D721Med (cell line): ENCODE results near the gene SPACA6.
"Not testable (repeated sequence)": the region's sequence is repeated elsewhere in the genome, so short reads cannot be mapped to it uniquely, and the experiment has no call there.

ENCODE experiments used
- DNase-seq: peaks from one replicate; pipeline ENCODE4 v3.0.0; 2011; ENCODE audit warnings: low spot score; ENCODE audit not compliant: insufficient read length
- FAIRE-seq: peaks from 2 replicates; lab custom pipeline; 2011; peaks lifted over from hg19 to GRCh38; lab: Jason Lieb, UNC
- TF ChIP-seq, protein P1 (sequence below): IDR thresholded peaks from 2 replicates; pipeline ENCODE4 v1.5.1; 2012; ENCODE audit warnings: mild to moderate bottlenecking, control low read depth; ENCODE audit not compliant: insufficient read depth; ENCODE audit errors: missing control alignments

SPACA6 gene, protein sequence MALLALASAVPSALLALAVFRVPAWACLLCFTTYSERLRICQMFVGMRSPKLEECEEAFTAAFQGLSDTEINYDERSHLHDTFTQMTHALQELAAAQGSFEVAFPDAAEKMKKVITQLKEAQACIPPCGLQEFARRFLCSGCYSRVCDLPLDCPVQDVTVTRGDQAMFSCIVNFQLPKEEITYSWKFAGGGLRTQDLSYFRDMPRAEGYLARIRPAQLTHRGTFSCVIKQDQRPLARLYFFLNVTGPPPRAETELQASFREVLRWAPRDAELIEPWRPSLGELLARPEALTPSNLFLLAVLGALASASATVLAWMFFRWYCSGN

DNA sequence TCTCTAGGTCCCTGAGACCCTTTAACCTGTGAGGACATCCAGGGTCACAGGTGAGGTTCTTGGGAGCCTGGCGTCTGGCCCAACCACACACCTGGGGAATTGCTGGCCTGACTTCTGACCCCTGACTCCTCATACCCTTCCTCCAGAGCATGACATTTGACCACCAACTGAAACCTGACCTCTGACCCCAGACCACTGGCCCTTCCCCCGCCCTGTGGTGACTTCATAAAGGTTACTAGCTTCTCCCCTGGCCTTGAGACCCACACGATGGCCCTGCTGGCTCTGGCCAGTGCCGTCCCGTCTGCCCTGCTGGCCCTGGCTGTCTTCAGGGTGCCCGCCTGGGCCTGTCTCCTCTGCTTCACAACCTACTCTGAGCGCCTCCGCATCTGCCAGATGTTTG, at the start of gene SPACA6:
Gene SPACA6 (plus strand): TSS at position 71 of the 400 bp plus-strand sequence. CDS start 197 bp downstream, at position 268.
- TF ChIP-seq, protein P1, sequence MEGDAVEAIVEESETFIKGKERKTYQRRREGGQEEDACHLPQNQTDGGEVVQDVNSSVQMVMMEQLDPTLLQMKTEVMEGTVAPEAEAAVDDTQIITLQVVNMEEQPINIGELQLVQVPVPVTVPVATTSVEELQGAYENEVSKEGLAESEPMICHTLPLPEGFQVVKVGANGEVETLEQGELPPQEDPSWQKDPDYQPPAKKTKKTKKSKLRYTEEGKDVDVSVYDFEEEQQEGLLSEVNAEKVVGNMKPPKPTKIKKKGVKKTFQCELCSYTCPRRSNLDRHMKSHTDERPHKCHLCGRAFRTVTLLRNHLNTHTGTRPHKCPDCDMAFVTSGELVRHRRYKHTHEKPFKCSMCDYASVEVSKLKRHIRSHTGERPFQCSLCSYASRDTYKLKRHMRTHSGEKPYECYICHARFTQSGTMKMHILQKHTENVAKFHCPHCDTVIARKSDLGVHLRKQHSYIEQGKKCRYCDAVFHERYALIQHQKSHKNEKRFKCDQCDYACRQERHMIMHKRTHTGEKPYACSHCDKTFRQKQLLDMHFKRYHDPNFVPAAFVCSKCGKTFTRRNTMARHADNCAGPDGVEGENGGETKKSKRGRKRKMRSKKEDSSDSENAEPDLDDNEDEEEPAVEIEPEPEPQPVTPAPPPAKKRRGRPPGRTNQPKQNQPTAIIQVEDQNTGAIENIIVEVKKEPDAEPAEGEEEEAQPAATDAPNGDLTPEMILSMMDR, result no peak
- no peak for FAIRE-seq

DNA sequence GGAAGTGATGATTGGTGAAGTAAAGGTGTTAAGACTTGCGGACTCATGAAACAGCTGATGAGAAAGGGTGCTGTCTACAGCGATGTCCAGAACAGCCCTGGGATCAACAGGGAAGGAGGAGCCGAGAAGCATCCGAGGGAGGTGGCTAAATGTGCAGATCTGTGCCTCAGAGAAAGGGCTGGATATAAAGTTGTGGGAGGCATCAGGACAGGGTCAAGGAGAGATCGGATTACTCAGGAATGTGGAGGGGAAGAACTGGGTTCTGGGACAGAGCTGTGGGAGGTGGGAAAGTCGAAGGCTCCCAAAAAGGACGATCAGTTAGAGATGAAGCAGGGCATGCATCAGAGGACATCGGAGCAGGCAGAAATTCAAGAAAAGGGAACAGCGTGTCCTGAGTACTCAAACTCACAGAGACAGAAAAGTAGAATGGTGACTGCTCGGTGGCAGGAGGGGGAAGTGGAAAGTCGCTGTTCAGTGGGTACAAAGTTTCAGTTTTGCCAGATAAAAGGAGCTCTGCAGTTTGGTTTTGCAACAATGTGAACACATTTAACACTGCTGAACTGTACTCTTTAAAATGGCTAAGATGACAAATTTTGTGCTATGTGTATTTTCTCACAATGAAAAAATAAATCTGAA, 48.4 kb upstream of the SPACA6 start:
- DNase-seq (no peak), FAIRE-seq (no peak)
- TF ChIP-seq, protein P1, result no peak

More for the DNA sequence above, at the start of gene SPACA6:
- no peak for DNase-seq

DNA sequence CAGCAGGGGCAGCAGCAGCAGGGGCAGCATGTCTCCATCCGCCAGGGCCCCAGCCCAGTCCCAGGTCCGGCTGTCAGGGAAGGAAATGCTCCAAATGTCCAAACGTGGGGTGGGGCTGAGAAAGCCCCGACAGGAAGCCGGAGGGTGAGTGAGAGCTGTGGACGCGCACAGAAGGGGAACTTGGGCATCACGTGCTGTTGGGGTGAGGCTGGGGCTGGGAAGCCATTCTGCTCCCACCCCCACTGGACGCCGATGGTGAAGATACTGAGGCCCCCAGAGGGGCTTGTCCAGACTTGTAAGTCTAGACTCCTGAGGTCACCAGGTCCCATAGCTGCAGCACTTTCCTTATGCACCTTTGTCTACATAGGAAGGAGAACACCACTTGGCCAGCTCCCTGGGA, 46.4 kb upstream of the SPACA6 start, which contains the start of gene SIGLEC14:
Gene SIGLEC14 (minus strand): TSS at position 96 of the 400 bp plus-strand sequence. CDS start 66 bp downstream, at position 30.
- DNase-seq, FAIRE-seq: not testable (repeated sequence)

DNA sequence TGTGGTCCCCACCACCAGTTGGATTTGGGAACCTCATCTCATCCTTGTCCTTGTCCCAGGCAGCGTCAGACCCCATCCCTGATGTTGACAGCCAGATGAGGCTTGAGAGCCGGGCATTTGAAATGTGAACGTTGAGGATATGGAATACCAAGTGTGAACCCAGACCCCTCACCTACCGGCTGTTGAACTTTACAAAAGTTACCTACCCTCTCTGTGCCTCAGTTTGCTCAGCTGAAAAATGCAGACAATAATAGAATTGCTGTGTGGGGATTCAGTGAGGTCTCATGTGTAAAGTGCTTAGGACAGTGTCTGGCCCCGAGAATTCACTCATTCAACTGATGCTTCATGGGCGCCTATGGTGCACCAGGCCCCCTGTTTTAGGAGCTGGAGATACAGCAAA, 45.8 kb upstream of the SPACA6 start:
- TF ChIP-seq, protein P1, result no peak
- no peak for DNase-seq
- FAIRE-seq, result no peak

DNA sequence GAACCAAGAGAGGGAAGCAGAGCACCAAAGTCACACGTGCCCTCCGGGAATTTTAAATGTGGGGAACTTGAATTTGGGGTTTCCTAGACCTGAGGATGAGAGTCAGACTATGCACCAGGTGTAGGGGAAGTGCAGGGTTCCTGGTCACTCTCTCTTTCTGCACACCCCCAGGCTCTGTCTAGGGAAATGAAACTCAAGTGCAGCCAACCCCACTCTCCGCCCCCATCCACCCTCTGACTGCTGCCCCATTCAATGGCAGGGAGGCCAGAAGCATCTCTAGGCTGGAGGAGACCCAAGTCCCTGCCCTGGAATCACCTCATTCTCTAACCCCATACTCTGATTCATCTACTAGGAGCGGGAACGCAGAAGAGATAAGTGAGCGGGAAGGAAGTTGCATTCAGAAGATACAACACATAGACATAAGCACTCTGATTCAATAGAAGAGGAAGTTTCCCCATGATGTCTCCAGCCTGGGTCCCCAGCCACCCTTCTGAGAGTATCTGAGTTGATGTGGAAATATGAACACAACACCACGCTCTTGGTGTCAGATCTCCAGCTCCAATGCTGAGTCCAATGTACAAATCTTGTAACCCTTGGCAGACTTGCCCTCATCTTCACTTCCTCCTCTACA, 41.8 kb upstream of the SPACA6 start:
- TF ChIP-seq, protein P1, result no peak
- FAIRE-seq (no peak), DNase-seq (no peak)

DNA sequence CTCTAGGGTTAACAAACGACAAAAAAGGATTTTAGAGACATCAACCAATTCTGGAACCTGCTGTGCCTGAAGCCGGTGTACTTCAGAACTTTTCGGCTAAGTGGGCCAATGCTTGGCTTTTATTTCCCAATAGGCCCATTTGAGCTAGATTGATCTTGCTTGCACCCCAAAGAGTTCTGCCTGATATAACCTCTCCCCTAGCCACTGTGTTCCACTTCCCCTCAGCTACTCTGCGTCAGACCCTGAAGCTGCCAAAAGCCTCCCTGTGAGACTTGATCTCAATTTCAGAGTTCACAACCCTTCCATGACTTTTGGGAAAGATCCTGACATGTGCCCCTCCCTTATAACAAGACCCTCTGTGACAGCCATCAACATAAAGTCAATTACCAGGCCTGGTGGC, 40.9 kb upstream of the SPACA6 start:
- TF ChIP-seq, protein P1, result no peak
- DNase-seq (no peak), FAIRE-seq (no peak)

DNA sequence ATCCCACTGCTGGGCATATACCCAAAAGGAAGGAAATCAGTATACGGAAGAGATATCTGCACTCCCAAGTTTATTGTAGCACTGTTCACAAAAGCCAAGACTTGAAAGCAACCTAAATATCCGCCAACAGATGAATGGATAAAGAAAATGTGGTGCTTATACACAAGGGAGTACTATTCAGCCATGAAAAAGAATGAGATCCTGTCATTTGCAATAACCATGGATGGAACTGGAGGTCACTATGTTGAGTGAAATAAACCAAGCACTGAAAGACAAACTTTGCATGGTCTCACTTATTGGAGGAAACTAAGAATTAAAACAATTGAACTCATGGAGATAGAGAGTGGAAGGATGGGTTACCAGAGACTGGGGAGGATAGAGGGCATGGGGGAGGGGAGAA, 40.0 kb upstream of the SPACA6 start:
- TF ChIP-seq, protein P1, result no peak

More for the DNA sequence above, 40.0 kb upstream of the SPACA6 start:
- FAIRE-seq (no peak), DNase-seq (no peak)
